HG03097 (cell line): ENCODE results near the gene ZNF665.
"Not testable (repeated sequence)": the region's sequence is repeated elsewhere in the genome, so short reads cannot be mapped to it uniquely, and the experiment has no call there.

ENCODE experiments used
- ATAC-seq: cut with Tn5 transposase; IDR thresholded peaks from one replicate; pipeline ENCODE4 v1.9.1; 2021; ENCODE audit not compliant: unreplicated experiment, low FRiP score

ZNF665 gene

DNA sequence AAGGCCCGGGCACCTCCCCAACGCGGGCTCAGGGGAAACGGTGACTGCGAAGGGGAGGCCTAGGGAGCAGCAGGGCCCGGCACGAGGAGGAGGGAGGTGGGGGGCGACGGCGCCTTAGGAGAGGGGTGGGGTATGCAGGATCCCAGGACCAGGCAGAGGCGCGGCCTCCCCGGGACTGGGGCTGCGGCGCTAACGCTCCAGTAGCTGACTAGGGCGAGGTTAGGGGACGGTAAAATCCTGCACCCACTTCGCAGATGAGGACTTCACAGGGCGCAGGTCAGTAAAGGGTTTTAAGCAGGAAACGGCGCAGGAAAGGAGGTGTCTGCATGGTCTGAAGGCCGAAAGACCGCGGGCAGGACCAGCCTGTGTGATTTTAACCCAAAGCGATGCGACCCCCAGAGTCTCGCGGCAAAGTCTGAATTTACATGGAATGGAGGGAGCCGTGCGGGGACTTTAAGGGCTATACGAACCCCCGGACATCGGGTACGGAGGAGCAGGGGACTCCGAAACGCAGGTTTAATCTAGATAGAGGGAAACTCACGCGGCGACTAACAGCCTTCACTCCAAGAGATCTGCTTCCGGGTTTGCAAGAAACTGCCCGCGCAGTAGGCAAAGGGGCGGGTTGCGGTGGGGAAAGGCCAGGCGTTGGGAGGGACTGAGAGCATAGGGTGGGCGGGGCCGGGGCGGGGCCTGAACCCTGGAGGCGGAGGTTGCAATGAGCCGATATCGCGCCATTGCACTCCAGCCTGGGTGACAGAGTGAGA lies at the start of gene ZNF665:
Gene ZNF665, minus strand, starts transcription at position 588 of the 764 bp plus-strand sequence. CDS start 10,460 bp downstream, outside the sequence.
- no peak for ATAC-seq

DNA sequence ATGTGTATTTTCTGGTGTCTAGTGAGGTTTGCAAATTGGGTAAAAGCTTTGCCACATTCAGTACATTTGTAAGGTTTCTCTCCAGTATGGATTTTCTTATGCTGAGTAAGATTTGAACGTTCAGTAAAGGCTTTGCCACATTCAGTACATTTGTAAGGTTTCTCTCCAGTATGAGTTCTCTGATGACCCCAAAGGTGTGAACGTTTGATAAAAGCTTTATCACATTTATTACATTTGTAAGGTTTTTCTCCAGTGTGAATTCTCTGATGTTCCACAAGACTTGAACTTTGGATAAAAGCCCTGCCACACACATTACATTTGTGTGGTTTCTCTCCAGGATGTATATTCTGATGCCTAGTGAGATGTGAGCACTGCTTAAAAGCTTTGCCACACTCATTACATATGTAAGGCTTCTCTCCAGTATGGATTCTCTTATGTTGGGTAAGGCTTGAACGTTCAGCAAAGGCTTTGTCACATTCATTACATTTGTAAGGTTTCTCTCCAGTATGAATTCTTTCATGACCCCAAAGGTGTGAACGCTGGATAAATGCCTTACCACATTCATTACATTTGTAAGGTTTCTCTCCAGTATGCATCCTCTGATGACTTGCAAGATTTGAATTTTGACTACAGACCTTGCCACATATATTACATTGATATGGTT lies 44.1 kb upstream of the ZNF665 start:
- ATAC-seq: no peak

DNA sequence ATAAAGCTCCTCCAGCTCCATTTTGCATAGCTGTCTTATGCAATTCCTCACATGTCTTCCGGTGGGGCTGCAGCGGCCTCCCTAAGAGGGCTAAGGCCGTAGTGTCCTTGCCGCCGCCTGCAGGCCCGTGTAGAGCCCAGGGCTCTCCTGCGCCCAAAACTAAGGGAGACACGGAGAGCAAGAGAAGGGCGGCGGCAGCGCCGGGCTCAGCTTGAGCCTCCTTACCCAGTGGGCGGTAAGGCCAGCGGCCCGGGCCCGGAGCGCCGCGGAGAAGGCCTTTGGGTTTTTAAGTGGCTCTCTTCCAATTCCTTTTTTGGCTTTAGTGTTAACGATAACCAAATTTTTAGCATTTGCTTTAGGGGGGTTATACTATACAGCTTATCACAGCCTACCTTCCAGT lies 31.4 kb upstream of the ZNF665 start:
- no peak for ATAC-seq

DNA sequence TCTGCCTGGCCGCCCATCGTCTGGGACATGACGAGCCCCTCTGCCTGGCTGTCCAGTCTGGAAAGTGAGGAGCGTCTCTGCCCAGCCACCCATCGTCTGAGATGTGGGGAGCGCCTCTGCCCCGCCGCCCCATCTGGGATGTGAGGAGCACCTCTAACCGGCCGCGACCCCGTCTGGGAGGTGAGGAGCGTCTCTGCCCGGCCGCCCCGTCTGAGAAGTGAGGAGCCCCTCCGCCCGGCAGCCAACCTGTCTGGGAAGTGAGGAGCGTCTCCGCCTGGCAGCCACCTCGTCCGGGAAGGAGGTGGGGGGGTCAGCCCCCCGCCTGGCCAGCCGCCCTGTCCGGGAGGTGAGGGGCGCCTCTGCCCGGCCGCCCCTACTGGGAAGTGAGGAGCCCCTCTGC lies 29.6 kb upstream of the ZNF665 start:
- ATAC-seq: not testable (repeated sequence)

DNA sequence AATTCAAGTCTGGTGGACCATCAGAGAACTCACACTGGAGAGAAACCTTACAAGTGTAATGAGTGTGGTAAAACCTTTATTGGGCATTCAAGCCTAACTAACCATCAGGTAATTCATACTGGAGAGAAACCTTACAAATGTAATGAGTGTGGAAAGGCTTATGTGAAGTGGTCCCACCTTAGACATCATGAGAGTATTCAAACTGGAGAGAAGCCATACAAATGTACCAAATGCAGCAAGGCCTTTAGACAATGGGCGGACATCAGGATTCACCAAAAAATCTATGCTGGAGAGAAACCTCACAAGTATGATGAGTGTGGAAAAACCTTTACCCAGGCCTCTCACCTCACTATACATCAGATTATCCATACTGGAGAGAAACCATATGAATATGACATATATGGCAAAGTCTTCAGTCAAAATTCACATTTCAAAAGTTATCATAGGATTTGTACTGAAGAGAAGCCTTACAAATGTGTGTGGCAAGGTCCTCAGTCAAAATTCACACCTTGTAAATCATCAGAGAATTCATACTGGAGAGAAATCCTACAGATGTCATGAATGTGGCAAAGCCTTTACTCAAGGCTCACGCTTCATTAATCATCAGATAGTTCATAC lies 19.7 kb upstream of the ZNF665 start:
- ATAC-seq: no peak

DNA sequence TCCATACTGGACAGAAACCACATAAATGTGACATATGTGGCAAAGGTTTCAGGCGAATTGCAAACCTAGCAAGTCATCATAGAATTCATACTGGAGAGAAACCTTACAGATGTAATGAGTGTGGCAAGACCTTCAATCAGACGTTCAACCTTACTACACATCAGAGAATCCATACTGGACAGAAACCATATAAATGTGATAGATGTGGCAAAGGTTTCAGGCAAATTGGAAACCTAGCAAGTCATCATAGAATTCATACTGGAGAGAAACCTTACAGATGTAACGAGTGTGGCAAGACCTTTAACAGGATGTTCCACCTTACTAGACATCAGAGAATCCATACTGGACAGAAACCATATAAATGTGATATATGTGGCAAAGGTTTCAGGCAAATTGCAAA lies 18.4 kb upstream of the ZNF665 start:
- not testable (repeated sequence) for ATAC-seq

DNA sequence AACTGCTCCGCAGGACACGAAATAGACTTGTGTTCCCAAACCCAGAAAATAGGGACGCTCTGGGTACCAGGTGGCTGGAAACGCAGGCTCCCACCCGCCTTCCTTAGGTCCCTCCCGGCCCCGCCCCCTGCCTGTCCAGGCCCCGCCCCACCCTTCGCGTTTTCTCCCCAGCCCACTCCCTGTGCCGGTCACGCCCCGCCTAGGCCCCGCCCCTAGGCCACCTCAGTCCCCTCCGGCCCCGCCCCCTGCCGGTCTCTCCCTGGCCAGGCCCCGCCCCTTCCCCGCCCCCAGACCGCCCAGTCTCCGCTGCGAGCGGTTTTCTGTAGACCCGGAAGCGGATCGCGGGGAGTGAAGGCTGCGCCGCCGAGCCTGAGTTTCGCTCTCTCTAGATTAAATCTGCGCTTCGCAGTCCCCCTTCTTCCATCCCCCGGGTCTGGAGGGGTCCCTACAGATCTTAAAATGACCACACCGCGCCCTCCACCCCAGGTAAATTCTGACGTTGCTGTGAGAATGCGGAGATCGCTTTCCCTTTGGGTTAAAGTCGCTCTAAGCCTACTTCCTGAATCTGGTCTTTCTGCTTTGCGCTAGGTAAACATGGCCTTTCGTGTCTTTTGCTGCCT lies 3.7 kb upstream of the ZNF665 start:
- no peak for ATAC-seq

DNA sequence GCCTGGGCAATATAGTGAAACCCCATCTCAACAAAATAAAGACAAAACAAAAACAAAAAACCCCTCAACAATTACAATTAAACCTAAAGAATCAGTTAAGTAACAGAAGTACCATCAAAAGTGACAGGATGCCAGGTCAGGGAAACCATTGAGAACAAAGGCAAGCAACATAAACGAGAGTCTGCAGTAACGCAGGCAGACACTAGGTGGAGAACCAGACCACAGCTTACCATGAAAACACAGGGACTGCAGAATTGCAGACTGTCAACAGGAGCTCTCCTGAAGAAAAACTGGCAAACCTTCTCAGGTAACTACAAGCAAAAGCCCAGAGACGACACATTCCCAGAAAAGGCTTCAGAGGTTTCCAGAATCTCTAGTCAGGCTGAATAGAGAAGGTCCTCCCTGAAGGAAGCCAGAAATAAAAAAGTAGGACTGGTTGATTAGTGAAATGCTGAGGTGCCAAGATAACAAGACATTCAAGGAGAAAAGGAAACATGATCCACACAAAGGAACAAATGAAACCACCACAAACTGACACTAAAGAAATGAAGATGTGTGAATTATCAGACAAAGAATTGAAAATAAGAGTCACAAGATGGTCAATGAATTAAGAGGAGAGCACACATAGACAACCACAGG lies 2.2 kb upstream of the ZNF665 start:
- no peak for ATAC-seq

DNA sequence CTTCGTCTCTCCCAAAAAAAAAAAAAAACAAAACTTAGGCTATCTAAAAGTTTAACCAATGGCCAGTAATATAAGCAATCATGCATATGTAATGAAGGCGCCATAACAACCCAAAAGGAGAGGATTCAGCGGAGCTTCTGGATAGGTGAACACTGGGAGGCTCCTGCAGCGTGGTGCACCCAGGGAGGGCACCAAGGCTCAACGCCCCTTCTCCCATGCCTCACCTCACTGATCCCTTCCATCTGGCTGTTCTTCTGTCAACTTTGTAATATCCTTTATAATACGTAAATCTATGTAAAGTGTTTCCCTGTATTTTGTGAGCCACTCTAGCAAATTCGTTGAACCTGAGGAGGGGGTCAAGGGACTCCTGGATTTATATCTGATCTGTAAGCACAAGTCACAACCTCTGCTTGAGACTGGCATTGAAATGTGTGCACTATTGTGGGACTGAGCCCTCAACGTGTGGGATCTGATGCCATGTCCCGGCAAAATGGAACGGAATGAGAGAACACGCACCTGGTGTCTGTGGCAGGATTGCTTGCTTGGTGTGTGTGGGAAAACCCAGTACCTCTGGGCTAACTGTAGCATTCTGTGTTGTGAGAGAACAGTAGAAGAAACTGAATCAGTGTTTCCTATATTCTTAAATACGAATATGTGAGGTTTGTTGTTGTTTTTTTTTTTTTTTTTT lies 521 bp upstream of the ZNF665 start:
- ATAC-seq: no peak

DNA sequence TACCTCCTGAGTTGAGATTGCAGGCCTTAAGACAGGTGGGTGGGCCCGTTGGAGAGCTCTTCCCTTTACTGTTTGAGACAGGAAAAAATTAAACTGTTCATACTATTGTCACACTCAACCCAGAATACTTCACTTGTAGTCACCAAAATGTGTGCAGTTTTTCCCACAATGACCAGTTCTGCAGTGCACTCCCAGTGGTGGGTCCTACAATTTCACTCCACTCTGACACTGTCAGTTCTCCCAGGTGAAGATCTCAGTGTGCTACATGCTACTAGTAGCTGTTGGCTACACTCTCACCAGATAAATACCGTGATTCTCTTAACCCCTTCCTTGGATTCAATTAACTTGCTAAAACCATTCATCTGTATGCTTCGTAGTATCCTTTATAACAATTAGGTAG lies 2.9 kb downstream of the ZNF665 start:
- no peak for ATAC-seq

DNA sequence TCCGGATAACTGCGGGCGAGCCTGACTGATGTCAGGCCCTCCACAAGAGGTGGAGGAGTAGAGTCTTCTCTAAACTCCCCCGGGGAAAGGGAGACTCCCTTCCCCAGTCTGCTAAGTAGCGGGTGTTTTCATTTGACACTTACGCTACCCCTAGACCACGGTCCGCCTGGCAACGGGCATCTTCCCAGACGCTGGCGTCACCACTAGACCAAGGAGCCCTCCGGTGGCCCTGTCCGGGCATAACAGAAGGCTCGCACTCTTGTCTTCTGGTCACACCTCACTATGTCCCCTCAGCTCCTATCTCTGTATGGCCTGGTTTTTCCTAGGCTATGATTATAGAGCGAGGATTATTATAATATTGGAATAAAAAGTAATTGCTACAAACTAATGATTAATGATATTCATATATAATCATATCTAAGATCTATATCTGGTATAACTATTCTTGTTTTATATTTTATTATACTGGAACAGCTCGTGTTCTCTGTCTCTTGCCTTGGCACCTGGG lies 3.4 kb downstream of the ZNF665 start:
- ATAC-seq: not testable (repeated sequence)

DNA sequence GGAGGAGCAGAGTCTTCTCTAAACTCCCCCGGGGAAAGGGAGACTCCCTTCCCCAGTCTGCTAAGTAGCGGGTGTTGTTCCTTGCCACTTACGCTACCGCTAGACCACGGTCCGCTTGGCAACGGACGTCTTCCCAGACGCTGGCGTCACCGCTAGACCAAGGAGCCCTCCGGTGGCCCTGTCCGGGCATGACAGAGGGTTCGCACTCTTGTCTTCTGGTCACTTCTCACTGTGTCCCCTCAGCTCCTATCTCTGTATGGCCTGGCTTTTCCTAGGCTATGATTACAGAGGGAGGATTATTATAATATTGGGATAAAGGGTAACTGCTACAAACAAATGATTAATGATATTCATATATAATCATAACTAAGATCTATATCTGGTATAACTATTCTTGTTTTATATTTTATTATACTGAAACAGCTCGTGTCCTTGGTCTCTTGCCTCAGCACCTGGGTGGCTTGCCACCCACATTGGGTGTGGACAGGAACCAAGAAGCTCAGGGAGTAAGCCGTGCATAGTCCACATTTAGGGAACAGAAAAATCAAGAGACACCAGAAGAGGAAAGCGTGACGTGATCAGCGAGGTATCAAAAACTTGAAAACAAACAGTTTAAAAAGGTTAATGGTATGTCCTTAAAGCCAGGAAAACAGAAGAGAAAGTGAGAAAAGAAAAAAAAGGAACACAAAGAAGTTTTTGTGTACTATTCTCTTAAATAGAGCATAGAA lies 7.8 kb downstream of the ZNF665 start:
- ATAC-seq: not testable (repeated sequence)

DNA sequence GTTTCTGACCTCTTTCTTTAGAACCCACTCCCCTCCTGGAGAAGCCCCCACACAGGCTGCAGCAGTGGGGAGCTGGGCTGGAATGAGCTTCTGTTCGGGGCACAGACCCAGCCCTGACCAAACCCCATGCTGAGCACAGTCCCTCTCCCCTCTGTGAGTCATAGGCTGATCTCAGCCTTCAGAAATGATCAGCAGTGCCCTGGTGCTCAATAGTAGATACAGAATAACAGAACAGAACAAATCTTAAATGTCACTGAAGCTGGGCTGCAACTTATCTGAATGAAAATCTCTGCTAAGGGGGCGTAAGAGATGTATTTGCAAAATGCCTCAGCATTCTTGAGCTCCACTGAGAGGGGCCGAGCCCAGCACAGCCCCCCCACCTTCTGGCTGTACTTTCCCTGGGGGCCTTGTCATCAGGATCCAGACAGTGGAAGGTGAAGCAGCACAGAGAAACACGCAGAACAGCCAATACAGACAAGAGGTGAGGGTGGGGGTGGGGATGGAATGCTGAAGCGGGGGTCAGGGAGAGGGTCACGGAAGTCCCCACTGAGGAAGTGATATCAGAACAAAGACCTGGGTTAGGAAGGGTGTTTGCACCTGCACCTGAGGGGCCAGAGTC lies 9.9 kb downstream of the ZNF665 start:
- ATAC-seq: no peak

DNA sequence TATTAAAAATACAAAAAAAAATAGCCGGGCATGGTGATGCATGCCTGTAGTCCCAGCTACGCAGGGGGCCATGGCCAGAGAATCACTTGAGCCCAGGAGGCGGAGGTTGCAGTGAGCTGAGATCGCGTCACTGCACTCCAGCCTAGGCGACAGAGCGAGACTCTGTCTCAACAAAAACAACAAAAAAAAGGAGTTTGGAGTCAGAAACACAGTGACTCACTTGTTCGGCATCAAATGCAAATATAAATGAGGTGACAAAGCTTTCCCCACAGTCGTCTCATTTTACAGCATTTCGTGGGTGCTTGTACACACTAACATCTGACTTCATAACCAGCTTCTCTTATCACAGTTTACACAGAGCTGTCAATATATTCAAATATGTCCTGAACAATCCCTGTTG lies 11.0 kb downstream of the ZNF665 start:
- ATAC-seq: no peak

DNA sequence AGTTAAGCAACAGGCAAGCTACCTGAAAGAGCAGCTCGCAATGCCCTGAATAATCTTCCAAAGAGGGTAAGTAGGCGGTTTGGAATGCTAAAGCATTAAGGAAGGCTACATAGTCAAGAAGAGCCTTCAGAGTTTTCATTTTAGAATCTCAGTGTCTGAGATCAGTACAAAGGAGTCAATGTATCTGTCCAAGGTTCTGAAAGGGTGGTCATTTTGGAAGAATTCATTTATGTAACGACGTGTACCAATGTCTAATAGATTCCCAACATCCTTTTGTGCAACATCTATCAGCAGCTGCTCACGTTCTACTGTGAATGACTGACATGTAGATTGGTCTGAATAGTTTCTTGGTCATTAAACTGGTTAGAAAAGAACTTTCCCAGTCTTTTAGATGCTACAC lies 15.2 kb downstream of the ZNF665 start:
- ATAC-seq: no peak

DNA sequence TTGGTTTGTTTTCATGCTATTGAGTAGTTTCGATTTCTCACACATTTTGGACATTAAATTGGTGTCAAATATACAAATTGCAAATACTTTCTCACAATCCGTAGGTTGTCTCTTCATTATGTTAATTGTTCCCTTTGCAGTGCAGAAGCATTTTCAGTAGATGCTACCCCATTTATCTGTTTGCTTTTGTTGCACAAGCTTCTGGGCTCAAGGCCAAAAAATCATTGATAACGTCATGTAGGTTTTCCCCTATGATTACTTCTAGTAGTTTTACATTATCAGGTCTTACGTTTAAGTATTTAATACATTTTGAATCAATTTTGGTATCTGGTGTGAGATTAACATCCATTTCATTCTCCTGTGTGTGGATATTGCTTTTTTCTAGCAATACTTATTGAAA lies 20.3 kb downstream of the ZNF665 start:
- ATAC-seq: no peak

DNA sequence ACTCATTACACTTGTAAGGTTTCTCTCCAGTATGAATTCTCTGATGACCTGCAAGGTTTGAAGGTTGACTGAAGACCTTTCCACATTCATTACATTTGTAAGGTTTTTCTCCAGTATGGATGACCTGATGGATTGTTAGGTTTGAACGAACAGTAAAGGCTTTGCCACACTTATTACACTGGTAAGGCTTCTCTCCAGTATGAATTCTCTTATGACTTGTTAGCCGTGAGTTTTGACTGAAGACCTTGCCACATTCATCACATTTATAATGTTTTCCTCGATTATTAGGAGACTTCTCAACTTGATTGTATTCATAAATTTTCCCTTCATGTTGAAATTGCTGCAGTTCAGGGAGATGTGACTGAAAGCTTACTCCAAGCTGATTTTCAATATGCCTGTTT lies 27.5 kb downstream of the ZNF665 start:
- ATAC-seq: no peak

DNA sequence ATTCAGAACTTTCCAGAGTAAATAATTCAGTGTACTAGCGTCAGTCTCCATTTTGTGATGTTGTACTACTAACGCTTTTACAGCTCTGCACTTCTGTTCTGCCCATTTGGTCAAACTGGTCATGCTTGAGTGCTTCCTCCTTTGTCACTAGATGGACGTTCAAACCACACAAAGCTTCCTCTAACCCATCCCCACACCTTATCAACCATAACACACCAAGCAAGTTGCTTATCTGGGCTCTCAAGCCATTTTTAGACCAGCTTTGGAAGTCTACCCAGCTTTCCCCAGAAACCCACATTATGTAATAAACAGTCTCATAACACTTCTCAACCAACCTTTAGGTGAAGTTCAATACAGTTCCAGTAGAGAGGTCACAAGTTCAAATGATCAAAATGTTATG lies 32.0 kb downstream of the ZNF665 start:
- ATAC-seq: no peak

DNA sequence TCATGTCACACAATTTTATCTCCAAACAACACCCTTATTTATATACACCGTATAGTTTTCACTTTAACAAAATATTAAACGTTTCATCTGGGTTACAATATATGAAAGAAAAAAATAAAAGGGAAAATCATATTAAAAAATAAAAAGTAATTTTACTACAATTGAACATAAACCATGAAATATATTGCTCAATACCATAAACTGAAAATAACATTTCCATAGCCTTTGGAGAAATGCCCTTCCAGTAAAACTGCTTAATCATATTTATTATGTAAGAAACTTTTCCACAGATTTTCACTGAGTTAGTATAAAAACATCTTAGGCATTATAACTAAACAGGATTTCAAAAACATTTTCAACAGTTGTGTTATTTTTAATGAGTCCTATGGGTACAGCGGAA lies 32.8 kb downstream of the ZNF665 start:
- no peak for ATAC-seq
